Measurements from ENCODE around the gene DHRS3.

DHRS3 gene

GRCh38 chr1:12595757-12596006 lies 22.3 kb downstream of the DHRS3 start:
- no peak for DNase-seq (ENCODE audit: low read depth)
- TF ChIP-seq CTCF (IDR thresholded peaks at IDR 0.05; ENCODE audit: control insufficient read depth, insufficient read depth, low read depth, low read length, missing control alignments), result no peak
- H3K4me3 ChIP-seq (ENCODE audit: control insufficient read depth, low read depth, low read length), result peak overlapping the region; percentile 34

- peak overlapping the region; percentile 34 for H3K4me3 ChIP-seq (ENCODE audit: control insufficient read depth, low read depth, low read length)
- DNase-seq (ENCODE audit: low read depth), result no peak
- no peak for TF ChIP-seq CTCF (IDR thresholded peaks at IDR 0.05; ENCODE audit: control insufficient read depth, insufficient read depth, low read depth, low read length, missing control alignments)
These were observed 22.8 kb downstream of the DHRS3 start for GRCh38 chr1:12594966-12595756.

GRCh38 chr1:12594490-12594889 lies 23.5 kb downstream of the DHRS3 start:
- no peak overlapping the region for H3K4me3 ChIP-seq (ENCODE audit: control insufficient read depth, low read depth, low read length)
- no peak for TF ChIP-seq CTCF (IDR thresholded peaks at IDR 0.05; ENCODE audit: control insufficient read depth, insufficient read depth, low read depth, low read length, missing control alignments)
- DNase-seq (ENCODE audit: low read depth), result no peak

GRCh38 chr1:12593621-12594066 lies 24.4 kb downstream of the DHRS3 start:
- TF ChIP-seq CTCF (IDR thresholded peaks at IDR 0.05; ENCODE audit: control insufficient read depth, insufficient read depth, low read depth, low read length, missing control alignments), result no peak
- no peak overlapping the region for H3K4me3 ChIP-seq (ENCODE audit: control insufficient read depth, low read depth, low read length)
- no peak for DNase-seq (ENCODE audit: low read depth)

GRCh38 chr1:12592496-12592895 lies 25.5 kb downstream of the DHRS3 start:
- no peak overlapping the region for H3K4me3 ChIP-seq (ENCODE audit: control insufficient read depth, low read depth, low read length)
- TF ChIP-seq CTCF (IDR thresholded peaks at IDR 0.05; ENCODE audit: control insufficient read depth, insufficient read depth, low read depth, low read length, missing control alignments), result no peak
- DNase-seq (ENCODE audit: low read depth), result no peak

- no peak overlapping the region for H3K4me3 ChIP-seq (ENCODE audit: control insufficient read depth, low read depth, low read length)
- no peak for TF ChIP-seq CTCF (IDR thresholded peaks at IDR 0.05; ENCODE audit: control insufficient read depth, insufficient read depth, low read depth, low read length, missing control alignments)
- no peak for DNase-seq (ENCODE audit: low read depth)
These were observed 26.6 kb downstream of the DHRS3 start for GRCh38 chr1:12591267-12591938.

Data from AG09309 (cell line).